ENCODE results near the gene SORBS2. TPM values are rescaled to one million over a fixed set of nuclear protein-coding genes. Genes with fewer than 3 reads are reported as not detected.

Gene SORBS2
- total RNA-seq, 2 experiments from 2014 or later, result not detected

DNA sequence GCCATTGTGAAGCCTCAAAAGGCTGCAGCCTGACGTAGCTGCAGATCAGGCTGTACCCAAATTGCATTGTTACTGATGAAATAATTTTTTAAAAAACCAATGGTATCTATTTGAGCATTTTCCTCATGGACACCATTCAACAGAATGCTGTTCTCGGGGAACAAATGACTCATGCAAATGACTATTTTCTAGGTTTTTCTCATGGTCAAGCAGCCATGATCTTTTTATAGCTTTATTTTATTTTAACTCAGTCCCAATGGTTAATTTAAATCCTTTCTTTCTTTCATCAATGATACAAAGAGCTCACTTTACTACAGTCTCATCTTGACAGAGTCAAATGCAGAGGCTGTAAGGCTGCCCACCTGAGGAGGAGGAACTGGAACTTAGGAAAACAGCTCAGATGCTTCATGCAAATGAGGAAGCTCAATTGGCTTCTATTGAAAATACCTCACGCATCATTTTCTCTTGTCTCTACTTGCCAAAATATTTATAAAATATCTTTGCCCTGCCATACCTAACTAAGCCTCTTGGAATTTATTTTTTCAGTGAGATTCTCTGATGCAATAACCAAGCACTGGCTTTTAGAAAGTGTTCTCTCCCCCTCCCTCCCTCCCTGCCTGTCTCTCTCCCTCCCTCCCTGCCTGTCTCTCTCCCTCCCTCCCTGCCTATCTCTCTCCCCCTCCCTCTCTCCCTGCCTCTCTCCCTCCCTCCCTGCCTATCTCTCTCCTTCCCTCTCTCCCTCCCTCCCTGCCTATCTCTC lies 81.0 kb downstream of the SORBS2 start:
- DNase-seq, result no peak
- no peak overlapping the region for H3K27ac Mint-ChIP-seq
- H3K4me1 Mint-ChIP-seq (ENCODE audit: low read depth), result no peaks in the 10 kb centered on the region
- no peak overlapping the region for H3K4me3 Mint-ChIP-seq
- CTCF ChIA-PET, result no interaction called here
- no peaks in the 10 kb centered on the region for H3K9me3 Mint-ChIP-seq
- H3K36me3 Mint-ChIP-seq (ENCODE audit: low read depth), result no peaks in the 10 kb centered on the region
- H3K27me3 Mint-ChIP-seq (ENCODE audit: low read depth), result peaks cover 26% of the 10 kb centered on the region
- intact Hi-C loops (cut with micrococcal nuclease), result no loop called here

DNA sequence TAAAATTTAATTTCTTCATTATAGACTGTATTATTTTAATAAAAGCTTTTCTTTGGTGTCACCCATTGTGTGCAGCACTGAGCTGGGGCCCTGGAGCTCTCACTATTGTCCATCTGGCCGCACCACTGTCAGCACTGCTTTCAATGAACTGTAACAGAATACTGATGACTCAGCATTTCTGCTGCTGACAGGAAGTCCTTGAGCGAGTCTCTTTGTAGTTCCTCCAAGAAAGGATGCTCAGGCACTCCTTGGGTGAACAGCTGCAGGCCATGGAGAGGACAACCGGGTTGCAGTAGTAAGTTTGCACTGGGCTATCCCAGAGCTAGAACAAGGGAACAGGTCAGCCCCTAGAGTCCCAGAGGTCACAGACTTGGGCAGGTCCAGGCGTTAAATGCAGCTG lies 81.6 kb downstream of the SORBS2 start:
- no peaks in the 10 kb centered on the region for H3K9me3 Mint-ChIP-seq
- intact Hi-C loops (cut with micrococcal nuclease), result no loop called here
- peaks cover 24% of the 10 kb centered on the region for H3K27me3 Mint-ChIP-seq (ENCODE audit: low read depth)
- H3K36me3 Mint-ChIP-seq (ENCODE audit: low read depth), result no peaks in the 10 kb centered on the region
- H3K27ac Mint-ChIP-seq, result no peak overlapping the region
- H3K4me1 Mint-ChIP-seq (ENCODE audit: low read depth), result no peaks in the 10 kb centered on the region
- CTCF ChIA-PET, result no interaction called here
- H3K4me3 Mint-ChIP-seq, result no peak overlapping the region
- DNase-seq, result no peak

DNA sequence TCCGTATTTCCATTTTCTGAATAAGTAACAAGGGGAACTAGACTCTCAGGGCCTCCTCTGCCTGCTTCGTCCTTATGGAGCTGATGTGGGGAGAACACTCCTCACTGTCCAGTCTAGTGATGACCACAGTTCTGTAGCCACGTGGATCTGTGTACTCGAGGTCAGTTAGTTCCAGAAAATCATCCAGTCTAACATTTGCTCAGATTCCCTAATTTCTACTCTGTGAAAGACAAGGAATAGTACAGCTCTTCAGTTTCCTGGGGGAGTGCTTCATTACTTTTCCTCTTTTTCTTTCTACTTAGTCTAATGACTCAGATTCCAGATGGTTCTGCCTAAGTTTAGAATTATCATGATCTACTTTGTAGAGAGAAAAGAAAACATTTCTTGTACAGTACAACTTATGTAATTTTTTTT lies 82.6 kb downstream of the SORBS2 start:
- no peak overlapping the region for H3K27ac Mint-ChIP-seq
- CTCF ChIA-PET, result no interaction called here

DNA sequence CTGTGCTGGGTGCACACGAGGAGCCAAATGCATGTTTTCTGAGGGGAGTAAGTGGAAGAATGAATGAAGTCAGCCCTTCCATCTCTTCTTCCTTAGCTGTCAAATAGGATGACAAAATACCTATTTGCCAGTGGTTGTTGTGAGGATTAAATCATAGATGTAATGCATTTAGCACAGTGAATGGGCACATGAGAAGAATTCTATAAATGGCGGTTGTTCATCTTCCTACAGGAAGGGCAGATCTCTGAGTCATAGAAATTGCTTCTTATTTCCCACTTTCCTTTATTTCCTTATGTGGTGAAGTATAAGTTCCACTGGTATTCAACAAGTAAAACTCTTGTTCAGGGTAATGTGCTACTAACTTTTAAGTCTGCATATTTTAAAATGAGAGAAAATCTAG lies 83.1 kb downstream of the SORBS2 start:
- Mint-ChIP-seq H3K4me3 (no peak overlapping the region), H3K36me3 (ENCODE audit: low read depth) (no peaks in the 10 kb centered on the region)

More for the DNA sequence above, 82.6 kb downstream of the SORBS2 start:
- H3K27me3 Mint-ChIP-seq (ENCODE audit: low read depth), result peaks cover 22% of the 10 kb centered on the region
- H3K36me3 Mint-ChIP-seq (ENCODE audit: low read depth), result no peaks in the 10 kb centered on the region
- H3K4me3 Mint-ChIP-seq, result no peak overlapping the region
- no peak for DNase-seq
- intact Hi-C loops (cut with micrococcal nuclease), result no loop called here
- H3K4me1 Mint-ChIP-seq (ENCODE audit: low read depth), result no peaks in the 10 kb centered on the region
- no peaks in the 10 kb centered on the region for H3K9me3 Mint-ChIP-seq

DNA sequence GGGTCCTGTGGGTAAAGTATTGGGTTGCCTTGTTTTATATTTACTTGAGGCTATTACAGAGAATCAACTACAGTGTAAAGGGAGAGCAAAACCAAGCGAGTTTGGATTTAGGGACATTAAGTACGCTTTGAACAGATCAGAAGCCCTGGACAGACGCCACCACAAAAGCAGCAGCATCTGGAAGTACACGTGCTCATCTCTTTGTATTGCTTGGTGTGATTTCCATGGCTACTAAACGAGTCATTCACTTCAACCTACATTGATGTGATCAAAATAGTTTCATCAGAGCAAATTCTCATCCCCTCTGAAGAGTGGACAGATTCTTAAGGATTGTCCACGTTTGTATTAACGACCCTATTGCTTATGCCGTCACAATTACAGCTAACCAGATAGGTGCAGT lies 85.1 kb downstream of the SORBS2 start:
- DNase-seq, result no peak
- H3K4me1 Mint-ChIP-seq (ENCODE audit: low read depth), result no peaks in the 10 kb centered on the region
- H3K36me3 Mint-ChIP-seq (ENCODE audit: low read depth), result no peaks in the 10 kb centered on the region
- intact Hi-C loops (cut with micrococcal nuclease), result no loop called here
- CTCF ChIA-PET, result no interaction called here
- no peak overlapping the region for H3K4me3 Mint-ChIP-seq
- H3K27me3 Mint-ChIP-seq (ENCODE audit: low read depth), result peaks cover 6% of the 10 kb centered on the region
- H3K27ac Mint-ChIP-seq, result no peak overlapping the region
- no peaks in the 10 kb centered on the region for H3K9me3 Mint-ChIP-seq

More for the DNA sequence above, 83.1 kb downstream of the SORBS2 start:
- Mint-ChIP-seq H3K27me3 (ENCODE audit: low read depth) (peaks cover 20% of the 10 kb centered on the region), H3K9me3 (no peaks in the 10 kb centered on the region), H3K27ac (no peak overlapping the region), H3K4me1 (ENCODE audit: low read depth) (no peaks in the 10 kb centered on the region)
- intact Hi-C loops (cut with micrococcal nuclease), result no loop called here
- CTCF ChIA-PET, result no interaction called here
- no peak for DNase-seq

GRCh38 chr4:185723631-185724260 lies 88.2 kb downstream of the SORBS2 start:
- Mint-ChIP-seq H3K9me3 (no peaks in the 10 kb centered on the region), H3K27me3 (ENCODE audit: low read depth) (peaks cover 6% of the 10 kb centered on the region), H3K36me3 (ENCODE audit: low read depth) (no peaks in the 10 kb centered on the region), H3K27ac (no peak overlapping the region), H3K4me3 (no peak overlapping the region), H3K4me1 (ENCODE audit: low read depth) (no peaks in the 10 kb centered on the region)
- intact Hi-C loops (cut with micrococcal nuclease), result no loop called here
- DNase-seq, result no peak
- CTCF ChIA-PET, result interaction anchor here (0.6 to 0.7 kb wide), 2 partner anchors 153 to 156 kb away, joined by 3 to 4 read pairs; no protein-coding TSS in a partner anchor

DNA sequence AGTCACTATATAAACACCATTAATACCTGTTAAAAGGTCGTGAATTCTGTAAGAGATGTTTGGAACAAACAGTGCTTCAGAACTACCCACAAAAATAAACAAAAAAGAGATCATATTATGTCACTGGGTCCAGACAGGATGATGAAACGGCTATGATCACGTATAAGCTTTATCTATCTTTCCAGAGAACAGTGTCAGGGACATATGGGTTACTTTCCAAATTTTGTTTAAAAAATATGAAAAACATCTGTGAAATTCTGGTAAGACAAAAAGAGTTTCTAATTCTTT lies 90.0 kb downstream of the SORBS2 start:
- intact Hi-C loops (cut with micrococcal nuclease), result no loop called here
- no peak for DNase-seq
- Mint-ChIP-seq H3K9me3 (no peaks in the 10 kb centered on the region), H3K4me3 (no peak overlapping the region), H3K4me1 (ENCODE audit: low read depth) (no peaks in the 10 kb centered on the region), H3K27me3 (ENCODE audit: low read depth) (peaks cover 6% of the 10 kb centered on the region), H3K36me3 (ENCODE audit: low read depth) (no peaks in the 10 kb centered on the region), H3K27ac (no peak overlapping the region)
- CTCF ChIA-PET, result interaction anchor here (0.8 kb wide), 1 partner anchor 15 kb away, joined by 3 read pairs; no protein-coding TSS in a partner anchor

- H3K27me3 Mint-ChIP-seq (ENCODE audit: low read depth), result peaks cover 8% of the 10 kb centered on the region
- no peaks in the 10 kb centered on the region for H3K36me3 Mint-ChIP-seq (ENCODE audit: low read depth)
- intact Hi-C loops (cut with micrococcal nuclease), result no loop called here
- H3K4me1 Mint-ChIP-seq (ENCODE audit: low read depth), result no peaks in the 10 kb centered on the region
- H3K4me3 Mint-ChIP-seq, result no peak overlapping the region
- H3K27ac Mint-ChIP-seq, result no peak overlapping the region
- CTCF ChIA-PET, result interaction anchor here (0.8 kb wide), 1 partner anchor 14 kb away, joined by 3 read pairs; no protein-coding TSS in a partner anchor
- DNase-seq, result no peak
- no peaks in the 10 kb centered on the region for H3K9me3 Mint-ChIP-seq
Measured at GRCh38 chr4:185721190-185722028, 90.6 kb downstream of the SORBS2 start.

- CTCF ChIA-PET, result interaction anchor here (0.7 kb wide), 2 partner anchors 42 to 174 kb away, joined by 3 to 4 read pairs; no protein-coding TSS in a partner anchor
- Mint-ChIP-seq H3K4me3 (no peak overlapping the region), H3K4me1 (ENCODE audit: low read depth) (no peaks in the 10 kb centered on the region), H3K36me3 (ENCODE audit: low read depth) (no peaks in the 10 kb centered on the region), H3K9me3 (no peaks in the 10 kb centered on the region), H3K27ac (no peak overlapping the region), H3K27me3 (ENCODE audit: low read depth) (peaks cover 5% of the 10 kb centered on the region)
- intact Hi-C loops (cut with micrococcal nuclease), result no loop called here
- DNase-seq, result no peak
Measured at GRCh38 chr4:185719500-185719858, 92.5 kb downstream of the SORBS2 start.

DNA sequence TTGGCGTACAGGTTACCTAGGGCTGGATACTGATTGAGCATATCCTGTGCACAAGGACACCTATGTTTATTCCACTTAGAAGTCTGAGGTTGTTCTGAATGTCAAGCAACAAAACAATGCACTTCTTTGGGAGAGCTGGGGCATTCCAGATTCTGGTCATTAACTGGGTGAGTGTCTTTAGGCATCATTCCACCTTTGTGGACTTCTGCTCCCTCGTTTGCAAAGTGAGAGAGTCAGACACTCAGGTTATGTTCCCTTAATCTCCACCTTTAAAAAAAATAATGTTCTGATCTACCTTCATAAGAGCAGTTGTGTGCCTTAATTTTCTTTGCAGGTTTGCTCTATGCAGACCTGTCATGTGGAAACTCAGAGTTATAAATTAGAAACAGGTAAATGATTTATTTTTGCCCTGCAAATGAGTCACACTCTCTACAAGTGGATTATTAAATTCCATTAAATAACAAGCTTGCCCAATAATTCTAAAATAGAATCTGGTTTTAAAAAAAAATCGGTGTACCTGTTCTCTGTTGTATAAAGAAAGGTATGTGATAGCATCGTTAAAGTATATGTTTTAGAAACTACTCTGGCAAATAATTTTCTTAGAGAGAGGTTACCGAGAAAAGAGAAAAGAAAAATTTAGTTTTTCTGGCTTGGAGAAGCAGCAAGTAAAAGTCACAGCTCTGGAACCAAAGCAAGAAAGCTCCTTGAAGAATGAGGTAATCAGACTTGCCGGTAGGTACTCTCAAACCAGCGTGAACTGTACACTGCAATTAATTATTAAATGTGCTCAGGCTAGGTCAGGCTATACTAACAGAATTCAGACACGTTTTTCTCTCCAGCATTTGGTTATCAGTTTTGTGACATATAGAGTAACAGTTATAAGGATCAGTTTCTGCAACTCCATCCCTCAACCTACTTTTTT lies 93.2 kb downstream of the SORBS2 start:
- no peaks in the 10 kb centered on the region for H3K36me3 Mint-ChIP-seq (ENCODE audit: low read depth)

GRCh38 chr4:185717377-185717741 lies 94.6 kb downstream of the SORBS2 start:
- intact Hi-C loops (cut with micrococcal nuclease), result no loop called here
- CTCF ChIA-PET, result interaction anchor here (0.7 kb wide), 1 partner anchor 20 kb away, joined by 3 read pairs; no protein-coding TSS in a partner anchor
- no peak for DNase-seq
- Mint-ChIP-seq H3K36me3 (ENCODE audit: low read depth) (no peaks in the 10 kb centered on the region), H3K4me1 (ENCODE audit: low read depth) (no peaks in the 10 kb centered on the region), H3K27me3 (ENCODE audit: low read depth) (peaks cover 13% of the 10 kb centered on the region), H3K4me3 (no peak overlapping the region), H3K27ac (no peak overlapping the region), H3K9me3 (no peaks in the 10 kb centered on the region)

More for the DNA sequence above, 93.2 kb downstream of the SORBS2 start:
- intact Hi-C loops (cut with micrococcal nuclease), result no loop called here
- Mint-ChIP-seq H3K4me3 (no peak overlapping the region), H3K4me1 (ENCODE audit: low read depth) (no peaks in the 10 kb centered on the region), H3K9me3 (no peaks in the 10 kb centered on the region), H3K27ac (no peak overlapping the region), H3K27me3 (ENCODE audit: low read depth) (peaks cover 6% of the 10 kb centered on the region)
- no peak for DNase-seq
- CTCF ChIA-PET, result interaction anchor here (0.7 kb wide), 1 partner anchor 43 kb away, joined by 3 read pairs; no protein-coding TSS in a partner anchor
